Stimulated activated naive CD4-positive, alpha-beta T cell (primary cell): ENCODE results near the gene CUBN.
A peak's percentile ranks its signal among the peaks of the same experiment; 100 is the strongest.
"Not testable (repeated sequence)": the region's sequence is repeated elsewhere in the genome, so short reads cannot be mapped to it uniquely, and the experiment has no call there.

Experiments
- DNase-seq, 6 experiments: peaks; one replicate each; lab custom pipeline; 2025; lab: John Stamatoyannopoulos, UW

The CUBN gene

GRCh38 chr10:17037910-17038309 lies 91.7 kb downstream of the CUBN start:
- DNase-seq: no peak

- DNase-seq: no peak
Observed at GRCh38 chr10:17035446-17035845, 94.2 kb downstream of the CUBN start.

DNA sequence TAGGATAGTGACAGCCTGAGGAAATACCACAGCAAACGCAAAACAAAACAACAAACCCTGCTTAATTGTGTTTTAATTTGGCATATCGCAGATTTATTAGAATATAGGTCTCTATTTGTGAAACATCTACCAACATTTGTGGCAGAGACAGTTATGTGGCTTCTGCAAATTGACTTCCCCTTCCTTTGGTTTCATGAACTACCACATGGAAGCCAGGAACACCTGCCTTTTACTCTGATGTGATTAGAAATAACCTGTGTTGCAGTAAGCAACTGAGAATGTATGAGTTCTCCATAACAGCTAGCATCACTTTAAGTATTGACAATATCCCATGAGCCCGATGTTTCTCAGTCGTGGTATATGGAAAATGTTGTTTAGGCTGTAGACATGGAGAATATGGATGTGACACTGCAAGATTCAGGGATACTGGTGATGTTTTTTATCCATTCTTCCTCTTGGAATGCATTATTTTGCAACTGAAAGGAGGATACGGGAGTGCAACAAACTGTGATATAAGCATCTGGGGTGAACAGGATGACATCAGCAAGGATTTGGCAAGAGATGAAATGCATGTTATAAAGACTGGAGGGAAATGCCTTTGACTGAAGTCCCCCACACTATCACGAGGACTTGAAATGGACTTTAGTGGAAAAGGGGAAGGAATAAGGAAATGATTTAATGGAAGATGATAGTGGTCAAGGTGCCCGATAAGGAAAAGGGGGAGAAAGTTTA lies 95.9 kb downstream of the CUBN start:
- no peak for DNase-seq

DNA sequence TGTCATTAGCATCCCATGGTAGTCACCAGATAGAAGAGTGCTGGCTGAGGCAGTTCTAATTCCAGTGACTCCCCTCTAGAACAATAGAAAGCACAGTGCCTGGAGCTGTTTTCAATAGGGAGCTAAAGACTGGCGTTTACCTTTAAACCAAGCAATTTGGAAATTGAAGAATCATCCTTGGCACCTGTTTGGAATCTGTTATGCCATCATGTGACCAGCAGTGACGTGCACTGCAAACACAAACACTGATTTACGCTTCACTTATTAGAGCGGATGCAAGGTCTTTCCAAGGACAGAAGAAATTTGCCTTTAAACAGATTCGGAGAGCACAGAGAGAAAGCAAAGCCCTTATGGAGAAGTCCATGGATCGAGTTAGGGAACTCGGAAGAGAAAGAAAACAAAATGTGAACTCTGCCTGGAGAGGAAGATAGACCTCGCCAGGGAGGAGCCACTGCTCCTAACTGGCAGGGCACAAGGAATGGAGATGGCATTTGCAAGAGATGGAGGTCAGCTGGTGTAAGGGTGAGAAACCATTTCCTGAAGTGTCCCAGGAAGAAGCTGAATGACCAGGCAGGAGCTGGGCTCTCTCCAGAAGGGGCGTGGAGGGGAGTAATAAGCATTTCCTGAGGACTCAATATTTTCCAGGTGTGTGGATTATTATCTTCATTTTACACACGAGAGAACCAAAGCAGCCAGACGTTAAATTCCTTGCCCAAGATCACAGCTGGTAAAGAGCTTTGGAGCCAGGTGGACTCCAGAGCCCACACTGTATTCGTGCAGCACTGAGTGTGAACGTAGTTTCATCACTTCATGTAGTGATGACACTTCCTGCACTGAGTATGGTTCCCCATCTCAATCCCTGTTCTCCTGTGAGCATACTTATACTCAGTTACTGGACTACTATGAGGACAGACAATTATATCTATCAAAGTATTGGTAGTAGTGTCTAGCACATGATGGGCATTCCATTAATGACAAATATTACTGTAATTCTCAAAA lies 97.7 kb downstream of the CUBN start:
- DNase-seq: no peak

GRCh38 chr10:17029581-17030271 lies 99.9 kb downstream of the CUBN start:
- peak; percentile 36 to 58 (median 45) for DNase-seq

- DNase-seq: no peak
Observed at GRCh38 chr10:17029239-17029580, 100.4 kb downstream of the CUBN start.

GRCh38 chr10:17028798-17029197 lies 100.8 kb downstream of the CUBN start:
- DNase-seq: no peak

DNA sequence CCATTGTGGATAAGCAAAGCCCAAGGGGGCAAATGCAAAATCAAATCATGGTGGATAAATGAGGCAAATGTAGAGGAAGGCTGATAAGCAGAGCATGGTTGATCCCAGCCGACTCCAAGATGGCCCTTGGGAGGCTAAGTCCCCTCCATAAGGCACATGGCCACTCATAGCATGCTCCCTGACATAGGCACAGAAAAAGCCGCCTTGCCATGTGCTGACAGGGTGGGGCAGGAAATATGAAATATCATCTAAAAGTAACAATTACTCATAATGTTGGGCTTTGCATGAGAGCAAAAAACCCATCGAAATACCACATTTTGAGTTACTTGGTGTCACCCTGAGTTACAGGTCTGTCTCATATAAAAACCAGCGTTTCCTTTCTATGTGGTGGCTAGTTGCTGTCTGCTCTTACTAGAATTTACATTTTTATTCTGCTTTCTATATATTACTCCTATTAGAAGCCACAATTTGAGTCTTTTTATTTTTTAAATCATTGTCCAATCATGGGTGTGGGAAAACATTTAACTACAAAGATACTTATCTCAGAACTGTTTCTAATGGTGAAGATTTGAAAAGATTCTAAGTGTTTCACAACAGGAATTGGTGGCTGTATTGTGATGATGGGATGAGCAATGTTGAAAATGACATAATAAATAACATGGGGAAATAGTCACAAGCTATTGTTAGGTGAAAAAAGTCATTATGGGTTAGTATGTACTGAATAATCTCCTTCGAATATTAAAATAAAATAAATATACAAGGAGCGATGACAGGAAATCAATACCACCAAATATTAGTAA lies 102.7 kb downstream of the CUBN start:
- peak in 5 of 6 experiments; percentile 25 to 60 (median 33) for DNase-seq

DNA sequence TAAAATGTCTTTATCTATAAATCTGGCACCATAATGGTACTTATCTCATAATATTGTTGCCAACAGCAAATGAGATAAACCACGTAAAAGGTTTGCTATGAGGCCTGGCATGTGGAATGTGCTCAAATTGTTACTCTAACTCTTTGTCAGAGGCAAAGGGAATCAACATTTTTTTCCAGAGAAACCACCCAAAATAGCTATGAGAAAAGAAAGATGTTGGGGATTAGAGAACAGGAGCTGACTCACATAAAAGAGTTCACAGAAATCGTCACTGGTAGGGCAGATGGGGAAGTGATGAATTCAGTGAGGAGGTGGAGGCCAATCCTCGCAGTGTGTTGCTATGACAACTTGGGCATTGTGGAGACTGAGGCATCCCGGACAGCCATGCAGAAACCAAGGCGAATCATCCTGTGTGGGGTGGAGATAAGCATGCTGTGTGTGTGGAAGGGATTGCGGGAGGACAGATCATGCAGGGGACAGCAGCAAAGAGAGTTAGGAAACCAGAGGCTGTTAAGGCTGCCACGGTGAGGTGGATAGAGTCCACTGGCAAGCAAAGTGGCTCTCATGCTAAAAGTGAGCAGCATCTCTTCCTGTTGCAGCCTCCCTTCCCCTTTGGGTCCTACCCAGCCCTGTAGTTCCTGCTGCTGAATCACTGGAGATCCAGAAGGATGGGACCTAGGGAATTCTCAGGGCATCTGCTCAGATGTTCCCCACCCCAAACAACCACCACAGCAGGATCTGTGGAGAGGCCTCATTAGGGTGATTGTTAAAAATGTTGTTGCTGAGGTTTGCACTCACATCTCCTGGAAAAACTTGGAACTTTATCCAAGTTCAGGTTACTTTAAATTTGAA lies 103.9 kb downstream of the CUBN start:
- DNase-seq: peak in 3 of 6 experiments; percentile 12 to 21 (median 20)

DNA sequence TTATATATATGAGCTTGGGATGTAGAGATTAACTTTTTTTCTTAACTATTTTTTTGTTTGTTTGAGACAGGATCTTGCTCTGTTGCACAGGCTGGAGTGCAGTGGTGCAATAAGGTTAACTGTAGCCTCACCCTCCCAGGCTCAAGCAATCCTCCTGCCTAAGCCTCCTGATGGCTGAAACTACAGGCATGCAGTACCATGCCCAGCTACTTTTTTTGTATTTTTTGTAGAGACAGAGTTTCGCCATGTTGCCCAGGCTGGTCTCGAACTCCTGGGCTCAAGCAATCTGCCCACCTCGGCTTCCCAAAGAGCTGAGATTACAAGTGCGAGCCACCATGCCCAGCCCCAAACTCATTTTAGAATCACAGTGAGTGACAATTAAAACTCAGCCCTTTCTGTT lies 105.2 kb downstream of the CUBN start:
- no peak for DNase-seq

DNA sequence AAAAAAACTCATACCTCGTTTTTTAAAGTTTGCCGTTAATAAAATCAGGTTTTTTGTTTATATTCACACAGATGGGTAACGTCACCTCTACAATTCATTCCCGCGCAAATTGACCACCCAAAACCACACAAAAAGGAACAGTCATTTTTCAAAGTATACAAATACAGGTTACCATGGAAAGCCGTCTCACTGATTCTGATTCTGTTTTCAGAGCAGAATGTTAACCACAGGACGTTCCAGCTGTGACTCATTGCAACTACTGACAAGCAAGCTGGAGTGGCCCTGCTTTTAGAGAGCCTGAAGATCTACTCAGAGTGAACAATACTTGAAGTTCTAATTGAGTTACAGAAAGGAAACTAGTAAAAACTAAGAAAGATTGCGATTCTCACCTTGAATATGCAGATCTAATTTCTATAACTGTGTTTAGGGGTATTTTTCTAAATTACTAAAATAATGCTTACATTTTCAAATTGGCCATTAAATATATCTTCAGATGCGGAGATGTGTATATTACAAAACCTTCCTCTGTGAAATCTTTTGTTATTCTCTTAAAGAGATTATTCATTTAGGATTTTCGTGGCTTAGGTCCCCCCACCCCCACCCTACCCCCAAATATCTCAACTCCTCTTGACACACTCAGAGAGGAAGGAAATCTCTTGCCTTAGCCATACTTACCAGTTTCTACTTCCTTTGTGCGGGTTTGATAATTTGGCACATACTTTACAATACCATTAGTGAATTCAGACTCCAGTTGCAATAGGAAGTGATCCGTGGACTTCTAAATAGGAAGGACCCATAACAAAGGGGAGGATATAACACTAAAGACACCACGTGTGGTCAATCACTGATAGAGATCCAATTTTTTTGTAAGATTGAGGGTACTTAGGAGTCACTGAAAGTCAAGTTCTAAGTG lies 106.0 kb downstream of the CUBN start:
- DNase-seq: peak; percentile 23 to 81 (median 63)

DNA sequence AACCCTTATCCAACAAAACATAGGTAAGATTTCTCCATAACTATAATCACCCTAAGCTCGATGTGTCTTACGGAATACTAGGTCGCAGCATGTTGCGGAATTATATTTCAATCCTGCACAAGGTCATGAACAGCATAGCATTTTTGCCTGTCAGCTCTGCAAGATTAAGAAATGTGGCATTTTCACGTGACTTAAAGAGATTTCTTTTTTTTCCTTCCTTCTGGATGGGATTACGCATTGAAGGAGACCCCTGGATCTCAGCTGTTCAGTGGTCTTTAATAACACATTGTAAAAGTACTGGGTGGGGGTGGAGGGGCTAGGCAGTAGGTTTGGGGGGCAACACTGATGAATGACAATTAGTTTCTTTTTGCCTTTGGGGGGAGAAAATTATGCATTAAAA lies 106.7 kb downstream of the CUBN start:
- no peak for DNase-seq

- no peak for DNase-seq
Observed at GRCh38 chr10:17022466-17022825, 107.2 kb downstream of the CUBN start.

GRCh38 chr10:17021656-17022465 lies 107.8 kb downstream of the CUBN start:
- no peak for DNase-seq

DNA sequence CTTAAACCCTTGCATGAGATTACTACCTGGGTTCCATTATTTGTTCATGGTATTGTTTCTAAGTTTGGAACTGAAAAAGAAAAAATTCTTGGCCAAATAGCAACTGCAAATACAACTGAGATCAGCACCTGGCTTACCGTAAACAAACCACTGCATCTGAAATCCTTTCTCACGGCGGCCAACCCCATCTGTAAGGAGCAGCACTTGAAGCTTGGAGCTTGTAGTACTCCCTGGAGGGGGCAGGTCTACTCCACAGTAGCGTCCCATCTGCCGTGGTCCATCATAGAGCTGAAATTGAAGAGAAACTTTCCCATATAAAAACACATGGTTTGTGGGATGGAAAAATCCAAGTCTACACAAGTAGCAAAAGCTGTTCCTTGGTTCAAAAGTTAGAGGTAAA lies 109.9 kb downstream of the CUBN start:
- no peak for DNase-seq

- DNase-seq: not testable (repeated sequence)
Observed at GRCh38 chr10:17013131-17013983, 116.3 kb downstream of the CUBN start.

DNA sequence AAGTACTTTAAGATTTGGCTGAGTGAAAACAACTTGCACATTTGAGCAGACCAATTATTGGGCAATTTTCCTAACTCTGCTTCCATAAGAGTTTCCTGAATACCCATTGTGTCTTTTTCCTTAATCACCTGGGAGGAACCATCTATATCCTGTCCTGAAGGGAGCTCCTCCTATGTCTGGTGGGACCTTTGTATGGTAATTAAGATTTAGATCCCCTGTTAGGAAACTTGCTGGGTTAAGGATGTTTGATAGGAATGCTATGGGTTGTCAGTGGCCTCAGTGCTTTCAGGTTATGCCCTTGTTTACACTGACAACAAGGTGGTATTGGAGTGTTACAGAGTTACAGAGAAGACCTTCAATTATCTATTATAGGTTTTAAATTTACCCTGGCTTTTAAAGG lies 116.9 kb downstream of the CUBN start:
- DNase-seq: not testable (repeated sequence)
